K562 (cell line): ENCODE measurements around the gene FAM227B. TPM values are rescaled to one million over a fixed set of nuclear protein-coding genes. Genes with fewer than 3 reads are reported as not detected.

Experiments used
- ATAC-seq: fragments of 200-7000 bp; cut with Tn5 transposase; 3 replicates; pipeline ENCODE4 v1.9.1; 2020; ENCODE audit warnings: moderate library complexity
- BruUV-seq: library from RNA; stranded (reverse); fragments of 400-500 nt; replicated peaks from 2 replicates; lab custom pipeline; 2021; lab: Mats Ljungman, UMichigan
- CTCF ChIA-PET: fragments of 300-600 bp; formaldehyde crosslinking; extraction: SDS; loops from one replicate; lab custom pipeline; 2021; ENCODE audit warnings: low intra/inter-chr PET ratio; lab: Yijun Ruan, JAX
- POLR2A ChIA-PET: fragments of 300-600, 350-650 bp; sonication (Branson Sonifier 250); formaldehyde crosslinking; extraction: SDS; loops from one replicate; lab custom pipeline; 2021; ENCODE audit warnings: antibody characterized with exemption, inconsistent platforms; lab: Yijun Ruan, JAX
- DNase-seq, 4 experiments: peaks; one replicate each; pipeline versions ENCODE4 v3.0.0 to v3.0.0-alpha.2; 2011 to 2018; ENCODE audit warnings: low spot score in 3 of 4, mixed read lengths in 3 of 4; ENCODE audit errors: extremely low read depth in 1 of 4
- FAIRE-seq: peaks from 2 replicates; lab custom pipeline; 2011; peaks lifted over from hg19 to GRCh38; lab: Jason Lieb, UNC
- H2AFZ ChIP-seq: 2 replicates; pipeline ENCODE4 v1.6.0; 2011; ENCODE audit warnings: low read depth, low read length, control low read depth, inconsistent platforms
- H3K27ac ChIP-seq: fragments of 200-600 bp; 3 replicates; pipeline ENCODE4 v1.8.0; 2011; ENCODE audit warnings: low read depth, mild to moderate bottlenecking, control low read depth, inconsistent platforms, low read length, moderate library complexity, mixed read lengths; ENCODE audit errors: extremely low read depth
- H3K27me3 ChIP-seq, 2 experiments: fragments of 300-600 bp in 1 of 2; 2 replicates in 1 of 2; 3 replicates in 1 of 2; pipeline versions ENCODE4 v1.6.0 to v1.8.0; 2011; ENCODE audit warnings: inconsistent platforms in 2 of 2, low read length in 2 of 2, mild to moderate bottlenecking in 1 of 2, mixed read lengths in 1 of 2, moderate library complexity in 1 of 2; ENCODE audit not compliant: control insufficient read depth in 2 of 2, insufficient read depth in 2 of 2
- H3K36me3 ChIP-seq: fragments of 300-600 bp; 3 replicates; pipeline ENCODE4 v1.8.0; 2011; ENCODE audit warnings: mild to moderate bottlenecking, low read length, inconsistent platforms; ENCODE audit not compliant: control insufficient read depth, insufficient read depth
- H3K4me1 ChIP-seq, 2 experiments: fragments of 200-600 bp in 1 of 2; replicated peaks in 1 of 2; 2 replicates in 1 of 2; 3 replicates in 1 of 2; pipeline versions ENCODE4 v1.5.1 to v1.8.0; 2011; ENCODE audit warnings: inconsistent platforms in 2 of 2, low read length in 2 of 2, mild to moderate bottlenecking in 1 of 2, mixed read lengths in 1 of 2, moderate library complexity in 1 of 2; ENCODE audit not compliant: control insufficient read depth in 2 of 2, insufficient read depth in 2 of 2
- H3K4me2 ChIP-seq: 2 replicates; pipeline ENCODE4 v1.6.1; 2011; ENCODE audit warnings: low read length, control low read depth, inconsistent platforms, mixed read lengths; ENCODE audit not compliant: insufficient read depth
- H3K4me3 ChIP-seq: fragments of 200-600 bp; sonication (generic), shearing (Covaris generic); 2 replicates; pipeline ENCODE4 v1.5.1; 2016; ENCODE audit warnings: control low read depth, inconsistent platforms
- H3K79me2 ChIP-seq: fragments of 200-600 bp; 3 replicates; pipeline ENCODE4 v1.8.0; 2011; ENCODE audit warnings: low read length, inconsistent platforms; ENCODE audit not compliant: control insufficient read depth, insufficient read depth
- H3K9ac ChIP-seq, 2 experiments: 2 replicates each; pipeline versions ENCODE4 v1.6.0 to v1.6.1; 2011; ENCODE audit warnings: low read depth in 2 of 2, low read length in 2 of 2, control low read depth in 1 of 2, inconsistent platforms in 1 of 2, mild to moderate bottlenecking in 1 of 2, mixed read lengths in 1 of 2; ENCODE audit not compliant: insufficient read depth in 1 of 2
- H3K9me1 ChIP-seq: one replicate; pipeline ENCODE4 v1.6.0; 2011; ENCODE audit warnings: inconsistent platforms, mild to moderate bottlenecking, low read length, moderate library complexity; ENCODE audit not compliant: control insufficient read depth, insufficient read depth
- H3K9me3 ChIP-seq: replicated peaks from 2 replicates; pipeline ENCODE4 v1.5.1; 2011; ENCODE audit warnings: low read depth, low read length, inconsistent platforms; ENCODE audit not compliant: control insufficient read depth, insufficient read depth
- H4K20me1 ChIP-seq: replicated peaks from 2 replicates; pipeline ENCODE4 v1.6.1; 2011; ENCODE audit warnings: low read length, inconsistent platforms, mixed read lengths; ENCODE audit not compliant: control insufficient read depth, insufficient read depth
- ARID2 ChIP-seq: fragments of 450-650 bp; IDR thresholded peaks from 2 replicates; pipeline ENCODE4 v1.6.1; 2017; ENCODE audit warnings: antibody characterized with exemption, mild to moderate bottlenecking
- FOSL1 ChIP-seq: fragments of 200-800 bp; sonication (Bioruptor generic); conservative IDR thresholded peaks from 2 replicates; pipeline ENCODE4 v1.6.1; 2016; ENCODE audit warnings: missing genetic modification characterization, missing compliant biosample characterization
- HBP1 ChIP-seq: fragments of 450-650 bp; formaldehyde crosslinking; IDR thresholded peaks from 2 replicates; pipeline ENCODE4 v1.4.0; 2022; ENCODE audit warnings: missing genetic modification characterization
- HNRNPLL ChIP-seq: fragments of 200-400 bp; formaldehyde crosslinking; IDR thresholded peaks from 2 replicates; pipeline ENCODE4 v1.6.1; 2017; ENCODE audit warnings: low read length, low read depth, mild to moderate bottlenecking; ENCODE audit not compliant: poor library complexity, severe bottlenecking
- KLF13 ChIP-seq: fragments of 450-650 bp; IDR thresholded peaks from 2 replicates; pipeline ENCODE4 v1.6.1; 2016; ENCODE audit warnings: missing genetic modification characterization, low read depth, mild to moderate bottlenecking, missing compliant biosample characterization, moderate library complexity, borderline replicate concordance
- LCOR ChIP-seq: sonication (generic); formaldehyde crosslinking; IDR thresholded peaks from 2 replicates; pipeline ENCODE4 v1.8.0; 2022; ENCODE audit warnings: mild to moderate bottlenecking, missing genetic modification reagents
- MTA3 ChIP-seq: fragments of 450-650 bp; formaldehyde crosslinking; IDR thresholded peaks from 2 replicates; pipeline ENCODE4 v1.6.1; 2017; ENCODE audit warnings: mild to moderate bottlenecking, borderline replicate concordance
- THRB ChIP-seq: fragments of 450-650 bp; formaldehyde crosslinking; conservative IDR thresholded peaks from 2 replicates; pipeline ENCODE4 v1.4.0; 2022; ENCODE audit warnings: mild to moderate bottlenecking, missing genetic modification characterization
- ZBTB11 ChIP-seq, 3 experiments: fragments of 200-800 bp in 1 of 3; fragments of 250-450 bp in 1 of 3; fragments of 450-650 bp in 1 of 3; sonication (Bioruptor Pico) in 1 of 3; sonication (Bioruptor generic) in 1 of 3; formaldehyde crosslinking in 1 of 3; IDR thresholded peaks; 2 replicates each; pipeline versions ENCODE4 v1.6.1 to v1.8.0; 2016 to 2022; ENCODE audit warnings: mild to moderate bottlenecking in 2 of 3, missing genetic modification characterization in 2 of 3, missing compliant biosample characterization in 1 of 3, moderate library complexity in 1 of 3
- ZNF695 ChIP-seq: fragments of 450-650 bp; formaldehyde crosslinking; IDR thresholded peaks from 2 replicates; pipeline ENCODE4 v1.4.0; 2020; ENCODE audit warnings: mild to moderate bottlenecking, moderate library complexity
- WGBS: fragments of 100-300 bp; shearing (Covaris generic); methylation state at CpG from one replicate; pipeline ENCODE4 v1.1.6; 2016; ENCODE audit warnings: low coverage, mixed read lengths; ENCODE audit not compliant: insufficient coverage; ENCODE audit errors: missing lambda C conversion rate; 5-methylcytosine and 5-hydroxymethylcytosine counted together
- in situ Hi-C: fragments of 300-500 bp; cut with MboI; formaldehyde crosslinking; loops from 4 replicates; pipeline ENCODE4 v1.15.0; 2018; ENCODE audit warnings: inconsistent platforms, mixed read lengths
- intact Hi-C: fragments of 100-400 bp; cut with micrococcal nuclease; formaldehyde crosslinking; loops from 2 replicates; pipeline ENCODE4 v1.14.2; 2022
- polyA plus RNA-seq, 8 experiments: library from polyadenylated mRNA; depleted of rRNA in 4 of 8; stranded (reverse) in 5 of 8; unstranded in 3 of 8; fragments of >200 nt; fragmentation: Nextera tagmentation in 2 of 8; fragmentation: Illumina TruSeq in 1 of 8; extraction: Ambion mirVana in 2 of 8; extraction: Trizol in 1 of 8; gene quantifications; 2 replicates each; pipeline versions ENCODE4 v1.2.1 to v1.2.3, GENCODE V29; 2011 to 2014; ENCODE audit warnings: inconsistent platforms in 1 of 8, missing spikeins in 1 of 8
- total RNA-seq, 7 experiments: library from RNA; depleted of rRNA in 6 of 7; stranded (reverse); fragments of >200 nt in 6 of 7; fragmentation: Illumina TruSeq in 2 of 7; extraction: Trizol in 2 of 7; gene quantifications; 2 replicates each; pipeline versions ENCODE4 v1.2.1 to v1.2.3, GENCODE V29; 2011 to 2021; ENCODE audit warnings: low replicate concordance in 1 of 7

Gene FAM227B
- total and polyA plus RNA-seq, 9 of the 15 experiments (the other 6 are each of a cell fraction or from before 2014, with no cell fraction given), result 5.1 to 12.5 (median 11.2) TPM

- no peak for TF ChIP-seq ZBTB11 (CRISPR knock-in tag; IDR thresholded peaks at IDR 0.05)
- TF ChIP-seq ARID2, result no peak
- TF ChIP-seq FOSL1 (tag), result no peak
- TF ChIP-seq MTA3, result no peak
- TF ChIP-seq KLF13 (tag), result no peak
Observed at GRCh38 chr15:49501586-49501985, 119.0 kb downstream of the FAM227B start (continued).

GRCh38 chr15:49495993-49496753 is 124.4 kb downstream of the FAM227B start:
- Histone ChIP-seq H3K4me3 (no peak overlapping the region), H3K27me3 (no peaks in the 10 kb centered on the region), H3K9me3 (no peaks in the 10 kb centered on the region), H3K9me1 (no peaks in the 10 kb centered on the region), H3K36me3 (no peaks in the 10 kb centered on the region), H3K4me2 (no peak overlapping the region), H2AFZ (no peak overlapping the region), H3K27ac (no peak overlapping the region), H4K20me1 (no peaks in the 10 kb centered on the region), H3K79me2 (no peaks in the 10 kb centered on the region), H3K4me1 (no peaks in the 10 kb centered on the region), H3K9ac (no peak overlapping the region)
- intact Hi-C loops, result no loop called here
- ATAC-seq (no peak), FAIRE-seq (no peak), DNase-seq (no peak)
- WGBS, result 0% methylated on average over 3 of the region's 3 CpGs
- CTCF ChIA-PET, result interaction anchor here (0.6 kb wide), 1 partner anchor 1135 kb away, joined by 4 read pairs; no protein-coding TSS in a partner anchor
- in situ Hi-C loops, result no loop called here
- POLR2A ChIA-PET, result interaction anchor here (0.6 kb wide), 1 partner anchor 1117 kb away, joined by 4 read pairs; no protein-coding TSS in a partner anchor
- BruUV-seq, result no TSS peak
- no peak for TF ChIP-seq HBP1 (CRISPR knock-in tag)
- no peak for TF ChIP-seq LCOR (CRISPR knock-in tag)
- TF ChIP-seq HNRNPLL, result no peak
- no peak for TF ChIP-seq THRB (CRISPR knock-in tag)
- TF ChIP-seq ZNF695 (CRISPR knock-in tag), result no peak
